Osteoblast (primary cell): ENCODE measurements around the gene PBX4. TPM values are rescaled to one million over a fixed set of nuclear protein-coding genes. Genes with fewer than 3 reads are reported as not detected.

ENCODE experiments used
- DNase-seq: peaks from one replicate; pipeline ENCODE4 v3.0.0; 2011; ENCODE audit warnings: low spot score, mixed read lengths; ENCODE audit not compliant: insufficient read length; ENCODE audit errors: missing footprints
- H2AFZ ChIP-seq: 2 replicates; pipeline ENCODE4 v1.6.0; 2011; ENCODE audit warnings: mild to moderate bottlenecking, low read length
- H3K27ac ChIP-seq: 2 replicates; pipeline ENCODE4 v1.5.1; 2011; ENCODE audit warnings: mild to moderate bottlenecking, low read depth, low read length, moderate library complexity
- H3K27me3 ChIP-seq: 2 replicates; pipeline ENCODE4 v1.6.0; 2012; ENCODE audit warnings: mild to moderate bottlenecking, control low read depth, inconsistent platforms, low read length, moderate library complexity; ENCODE audit not compliant: insufficient read depth
- H3K36me3 ChIP-seq: 2 replicates; pipeline ENCODE4 v1.5.1; 2011; ENCODE audit warnings: mild to moderate bottlenecking, low read length, control low read depth, moderate library complexity; ENCODE audit not compliant: insufficient read depth
- H3K4me1 ChIP-seq: 2 replicates; pipeline ENCODE4 v1.5.1; 2011; ENCODE audit warnings: mild to moderate bottlenecking, low read length, control low read depth, moderate library complexity; ENCODE audit not compliant: insufficient read depth
- H3K4me2 ChIP-seq: 2 replicates; pipeline ENCODE4 v1.6.0; 2011; ENCODE audit warnings: mild to moderate bottlenecking, low read length; ENCODE audit not compliant: insufficient read depth
- H3K4me3 ChIP-seq: fragments of 200-600 bp; sonication (generic); 3 replicates; pipeline ENCODE4 v1.5.1; 2012; ENCODE audit warnings: mild to moderate bottlenecking, low read length, inconsistent platforms; ENCODE audit not compliant: insufficient read depth
- H3K79me2 ChIP-seq: 2 replicates; pipeline ENCODE4 v1.6.0; 2012; ENCODE audit warnings: mild to moderate bottlenecking, low read length, control low read depth, inconsistent platforms; ENCODE audit not compliant: insufficient read depth
- H3K9me3 ChIP-seq: 2 replicates; pipeline ENCODE4 v1.5.1; 2011; ENCODE audit warnings: low read depth, low read length, control low read depth
- H4K20me1 ChIP-seq: 2 replicates; pipeline ENCODE4 v1.6.0; 2012; ENCODE audit warnings: mild to moderate bottlenecking, low read length, control low read depth; ENCODE audit not compliant: insufficient read depth
- CTCF ChIP-seq: IDR thresholded peaks from 2 replicates; pipeline ENCODE4 v1.5.1; 2011; ENCODE audit warnings: mild to moderate bottlenecking, low read depth, low read length, moderate library complexity; ENCODE audit errors: extremely low read depth
- total RNA-seq: library from RNA; depleted of rRNA; stranded (reverse); fragments of >200 nt; gene quantifications from 2 replicates; pipeline ENCODE4 v1.2.3, GENCODE V29; 2012

Gene PBX4
- total RNA-seq, 1 donor: 0.36 TPM

- Histone ChIP-seq H3K36me3 (no peaks in the 10 kb centered on the region), H3K27ac (no peak overlapping the region), H3K9me3 (no peaks in the 10 kb centered on the region), H4K20me1 (no peaks in the 10 kb centered on the region), H3K4me3 (no peak overlapping the region), H3K4me2 (no peak overlapping the region), H2AFZ (no peak overlapping the region), H3K27me3 (no peaks in the 10 kb centered on the region), H3K79me2 (no peaks in the 10 kb centered on the region), H3K4me1 (peaks cover 12% of the 10 kb centered on the region)
- DNase-seq: peak; percentile 93
- TF ChIP-seq CTCF: no peak
Measured at GRCh38 chr19:19568802-19569756, 49.4 kb downstream of the PBX4 start.

- no peaks in the 10 kb centered on the region for H3K27me3 ChIP-seq
- peaks cover 12% of the 10 kb centered on the region for H3K4me1 ChIP-seq
- no peaks in the 10 kb centered on the region for H3K36me3 ChIP-seq
- H3K4me3 ChIP-seq: no peak overlapping the region
- H3K27ac ChIP-seq: no peak overlapping the region
- DNase-seq: peak; percentile 29
- no peaks in the 10 kb centered on the region for H4K20me1 ChIP-seq
- H3K79me2 ChIP-seq: no peaks in the 10 kb centered on the region
- TF ChIP-seq CTCF: no peak
- no peaks in the 10 kb centered on the region for H3K9me3 ChIP-seq
- no peak overlapping the region for H2AFZ ChIP-seq
- H3K4me2 ChIP-seq: no peak overlapping the region
Measured at GRCh38 chr19:19567391-19567790, 51.1 kb downstream of the PBX4 start.

GRCh38 chr19:19566306-19566705, 52.2 kb downstream of the PBX4 start:
- Histone ChIP-seq H3K9me3 (no peaks in the 10 kb centered on the region), H3K27ac (no peak overlapping the region), H3K27me3 (no peaks in the 10 kb centered on the region), H3K4me1 (peaks cover 12% of the 10 kb centered on the region), H4K20me1 (no peaks in the 10 kb centered on the region), H3K4me2 (no peak overlapping the region), H3K36me3 (no peaks in the 10 kb centered on the region), H2AFZ (no peak overlapping the region), H3K79me2 (no peaks in the 10 kb centered on the region), H3K4me3 (no peak overlapping the region)
- peak; percentile 89 for DNase-seq
- no peak for TF ChIP-seq CTCF

- Histone ChIP-seq H3K4me2 (no peak overlapping the region), H3K9me3 (no peaks in the 10 kb centered on the region), H3K27ac (no peak overlapping the region), H3K36me3 (no peaks in the 10 kb centered on the region), H2AFZ (no peak overlapping the region), H3K27me3 (no peaks in the 10 kb centered on the region), H3K4me3 (no peak overlapping the region), H3K79me2 (no peaks in the 10 kb centered on the region), H3K4me1 (peaks cover 9% of the 10 kb centered on the region), H4K20me1 (no peaks in the 10 kb centered on the region)
- peak; percentile 18 for DNase-seq
- no peak for TF ChIP-seq CTCF
Measured at GRCh38 chr19:19563348-19563848, 55.1 kb downstream of the PBX4 start.
